Measurements from ENCODE around the gene SLCO2A1.
"Not testable (repeated sequence)": the region's sequence is repeated elsewhere in the genome, so short reads cannot be mapped to it uniquely, and the experiment has no call there.

SLCO2A1 gene

DNA sequence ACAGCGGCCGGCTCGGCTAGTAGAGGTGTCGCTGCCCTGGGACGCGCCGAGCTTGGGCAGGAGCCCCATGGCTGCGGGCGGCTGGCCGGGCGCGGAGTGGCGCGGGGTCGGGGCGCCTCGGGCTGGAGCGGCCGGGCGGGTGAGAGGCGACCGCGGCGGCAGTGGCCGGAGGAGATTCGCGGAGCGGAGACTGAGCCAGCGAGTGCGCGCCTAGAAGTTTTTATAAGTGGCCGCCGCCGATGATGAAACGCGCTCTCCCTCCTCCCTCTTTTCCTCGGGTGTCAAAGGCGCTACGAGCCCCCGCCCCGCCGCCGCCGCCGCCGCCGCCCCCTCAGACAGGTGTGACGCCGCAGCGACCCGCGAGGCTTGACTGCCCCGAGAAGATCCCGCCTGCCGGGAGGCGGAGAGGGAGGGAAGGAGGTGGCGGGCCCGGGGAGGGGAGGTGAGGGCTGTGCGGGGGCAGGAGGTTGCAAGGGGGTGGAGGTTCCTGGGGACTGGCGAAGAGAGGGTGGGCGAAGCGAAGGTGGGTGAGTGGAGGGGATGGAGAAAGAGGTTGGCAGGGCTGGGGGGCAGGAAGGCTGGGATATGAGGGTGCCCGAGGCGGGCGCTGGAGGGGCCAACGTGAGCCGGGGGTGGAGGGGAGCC is at the start of gene SLCO2A1:
Gene SLCO2A1, minus strand, starts transcription at position 192 of the 645 bp plus-strand sequence. Its CDS starts 123 bp downstream, at position 69.
- Mint-ChIP-seq H3K9me3 (no peaks in the 10 kb centered on the region), H3K4me1 (ENCODE audit: low read depth) (no peaks in the 10 kb centered on the region), H3K36me3 (ENCODE audit: low read depth) (no peaks in the 10 kb centered on the region), H3K4me3 (peak within 1 kb of the TSS; percentile 54), H3K27me3 (ENCODE audit: low read depth) (peaks cover 64% of the 10 kb centered on the region), H3K27ac (no peak within 1 kb of the TSS)

DNA sequence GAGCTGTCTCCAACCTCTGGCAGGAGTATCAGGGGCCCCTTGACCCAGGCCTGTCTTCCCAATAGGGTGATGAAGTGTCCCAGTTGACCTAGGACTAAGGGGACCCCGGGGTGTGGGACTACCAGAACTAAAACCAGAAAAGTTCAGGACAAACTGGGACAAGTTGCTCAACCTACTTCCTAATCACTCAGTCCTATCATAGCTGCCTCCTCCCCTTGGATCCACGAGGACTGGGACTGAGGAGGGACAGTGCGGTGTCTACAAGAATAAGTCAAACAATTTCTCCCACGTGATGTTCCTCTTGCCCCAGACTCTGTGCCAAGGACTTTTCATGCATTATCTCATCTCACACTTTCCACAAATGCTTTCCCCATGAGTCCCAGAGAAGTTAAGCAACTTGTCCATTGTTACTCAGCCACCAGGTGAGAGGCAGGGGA is 49.4 kb upstream of the SLCO2A1 start:
- H3K27ac Mint-ChIP-seq = no peak overlapping the region
- H3K9me3 Mint-ChIP-seq = no peaks in the 10 kb centered on the region
- H3K4me3 Mint-ChIP-seq = no peak overlapping the region
- H3K27me3 Mint-ChIP-seq (ENCODE audit: low read depth) = peaks cover 4% of the 10 kb centered on the region
- H3K36me3 Mint-ChIP-seq (ENCODE audit: low read depth) = no peaks in the 10 kb centered on the region
- H3K4me1 Mint-ChIP-seq (ENCODE audit: low read depth) = no peaks in the 10 kb centered on the region

DNA sequence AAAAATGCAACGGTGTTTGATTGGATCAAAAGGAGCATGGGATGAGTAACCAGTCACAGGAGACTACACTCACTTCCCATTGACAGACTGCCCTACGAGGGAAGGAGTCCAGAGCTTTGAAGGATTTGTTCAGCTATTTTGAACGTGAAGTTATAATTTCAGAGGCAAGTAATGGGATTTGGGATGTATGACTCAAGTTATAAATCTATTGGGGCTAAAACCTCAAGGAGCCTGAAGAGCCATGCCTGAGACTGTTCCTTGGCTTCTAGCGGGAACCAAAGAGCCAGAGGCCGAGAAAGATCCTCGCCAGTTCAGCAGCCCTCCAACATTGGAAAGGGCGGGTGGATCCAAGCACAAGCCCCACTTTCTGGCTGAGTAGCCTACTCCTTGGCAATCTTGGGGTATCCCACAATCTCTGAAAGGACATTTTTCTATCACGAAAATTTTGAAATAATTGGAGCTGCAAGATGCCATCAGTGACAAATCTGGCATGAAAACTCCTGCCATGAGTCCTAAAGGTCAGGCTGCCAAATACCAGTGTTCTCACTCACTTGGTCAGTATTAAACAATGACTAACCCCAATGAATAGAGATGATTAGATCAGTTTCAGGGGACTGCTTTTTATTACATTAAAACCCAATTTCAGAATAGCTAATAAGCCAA is 48.6 kb upstream of the SLCO2A1 start:
- no peak overlapping the region for H3K27ac Mint-ChIP-seq
- no peak overlapping the region for H3K4me3 Mint-ChIP-seq
- peaks cover 4% of the 10 kb centered on the region for H3K27me3 Mint-ChIP-seq (ENCODE audit: low read depth)
- no peaks in the 10 kb centered on the region for H3K36me3 Mint-ChIP-seq (ENCODE audit: low read depth)
- no peaks in the 10 kb centered on the region for H3K9me3 Mint-ChIP-seq
- H3K4me1 Mint-ChIP-seq (ENCODE audit: low read depth) = no peaks in the 10 kb centered on the region

DNA sequence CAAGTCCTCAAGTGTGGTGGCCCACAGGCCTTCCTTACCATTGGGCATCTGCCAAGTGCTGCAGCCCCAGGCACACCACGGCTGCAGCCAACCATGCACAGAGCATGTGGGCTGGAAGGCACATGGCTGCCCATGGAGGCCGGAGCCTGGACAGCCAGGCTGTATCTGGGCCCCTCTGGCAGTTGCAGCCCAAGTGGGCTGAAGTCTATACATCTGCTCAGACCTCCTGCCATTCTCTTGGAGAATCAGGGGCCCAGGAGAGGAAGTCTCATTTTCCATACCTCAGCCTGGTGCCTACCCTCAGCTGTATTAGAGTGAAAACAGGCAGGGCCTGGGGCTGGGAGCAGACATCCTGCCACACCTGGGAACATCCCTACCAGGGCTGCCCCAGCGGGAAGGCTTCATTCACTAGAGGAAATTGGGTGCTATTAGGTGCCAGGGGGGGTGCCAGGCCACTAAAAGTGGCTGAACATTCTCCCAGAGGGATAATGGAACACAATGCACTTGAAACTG is 48.0 kb upstream of the SLCO2A1 start:
- Mint-ChIP-seq H3K4me1 (ENCODE audit: low read depth) (no peaks in the 10 kb centered on the region), H3K27ac (no peak overlapping the region), H3K27me3 (ENCODE audit: low read depth) (peaks cover 4% of the 10 kb centered on the region), H3K4me3 (no peak overlapping the region), H3K36me3 (ENCODE audit: low read depth) (no peaks in the 10 kb centered on the region), H3K9me3 (no peaks in the 10 kb centered on the region)

DNA sequence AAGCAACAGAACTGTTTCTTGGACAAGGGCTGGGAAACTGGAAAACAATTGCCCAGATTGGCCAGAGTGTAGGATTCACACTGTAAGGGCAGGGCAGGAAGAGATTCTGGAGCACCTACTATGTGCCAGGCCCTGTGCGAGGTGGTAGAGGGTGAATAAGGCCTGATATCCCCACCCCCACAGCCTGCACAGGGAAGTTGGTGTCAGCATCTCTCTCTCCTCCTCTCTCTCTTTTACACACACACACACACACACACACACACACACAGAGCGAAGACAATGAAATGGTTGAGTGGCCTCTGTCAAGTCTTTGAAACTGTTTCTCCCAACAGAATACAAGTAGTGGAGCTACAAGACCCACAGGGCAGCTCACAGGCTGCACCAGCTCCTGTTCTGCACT is 47.1 kb upstream of the SLCO2A1 start:
- H3K27me3 Mint-ChIP-seq (ENCODE audit: low read depth) = peaks cover 4% of the 10 kb centered on the region
- no peaks in the 10 kb centered on the region for H3K9me3 Mint-ChIP-seq
- no peak overlapping the region for H3K4me3 Mint-ChIP-seq
- no peaks in the 10 kb centered on the region for H3K36me3 Mint-ChIP-seq (ENCODE audit: low read depth)
- H3K27ac Mint-ChIP-seq = no peak overlapping the region
- no peaks in the 10 kb centered on the region for H3K4me1 Mint-ChIP-seq (ENCODE audit: low read depth)

DNA sequence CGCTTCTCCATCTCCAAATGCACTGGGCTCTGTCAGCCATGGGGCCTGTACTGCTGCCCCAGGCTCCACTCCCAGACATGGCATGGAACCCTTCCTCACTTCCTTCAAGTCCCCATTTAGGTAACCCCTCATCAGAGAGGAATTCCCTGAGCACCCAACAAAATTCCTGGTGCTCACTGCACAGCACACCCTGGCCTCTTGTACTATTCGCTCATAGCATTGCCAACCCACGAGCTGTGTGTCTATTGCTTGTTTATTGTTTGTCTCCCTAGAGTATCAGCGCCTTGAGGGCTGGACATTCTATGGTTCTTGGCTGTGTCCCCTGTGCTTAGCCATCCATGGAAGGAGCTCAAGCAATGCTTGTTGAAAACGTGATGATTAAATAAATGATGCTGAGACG is 46.1 kb upstream of the SLCO2A1 start:
- Mint-ChIP-seq H3K27ac (no peak overlapping the region), H3K4me1 (ENCODE audit: low read depth) (no peaks in the 10 kb centered on the region), H3K36me3 (ENCODE audit: low read depth) (no peaks in the 10 kb centered on the region), H3K9me3 (no peaks in the 10 kb centered on the region), H3K27me3 (ENCODE audit: low read depth) (no peaks in the 10 kb centered on the region), H3K4me3 (no peak overlapping the region)

DNA sequence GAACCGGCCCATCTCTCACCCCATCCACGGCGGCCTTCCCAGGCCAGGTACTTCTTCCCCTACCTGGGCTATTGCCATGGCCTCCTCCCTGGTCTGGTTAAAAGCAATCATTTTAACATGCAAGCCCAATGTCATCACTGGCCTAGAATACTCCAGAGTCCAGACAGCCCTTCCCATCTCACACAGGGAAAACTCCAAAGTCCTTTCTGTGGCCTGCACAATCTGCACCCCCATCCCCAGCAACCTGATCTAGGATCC is 45.8 kb upstream of the SLCO2A1 start:
- Mint-ChIP-seq H3K36me3 (ENCODE audit: low read depth) (no peaks in the 10 kb centered on the region), H3K9me3 (no peaks in the 10 kb centered on the region), H3K27me3 (ENCODE audit: low read depth) (no peaks in the 10 kb centered on the region), H3K27ac (no peak overlapping the region), H3K4me3 (no peak overlapping the region), H3K4me1 (ENCODE audit: low read depth) (no peaks in the 10 kb centered on the region)

DNA sequence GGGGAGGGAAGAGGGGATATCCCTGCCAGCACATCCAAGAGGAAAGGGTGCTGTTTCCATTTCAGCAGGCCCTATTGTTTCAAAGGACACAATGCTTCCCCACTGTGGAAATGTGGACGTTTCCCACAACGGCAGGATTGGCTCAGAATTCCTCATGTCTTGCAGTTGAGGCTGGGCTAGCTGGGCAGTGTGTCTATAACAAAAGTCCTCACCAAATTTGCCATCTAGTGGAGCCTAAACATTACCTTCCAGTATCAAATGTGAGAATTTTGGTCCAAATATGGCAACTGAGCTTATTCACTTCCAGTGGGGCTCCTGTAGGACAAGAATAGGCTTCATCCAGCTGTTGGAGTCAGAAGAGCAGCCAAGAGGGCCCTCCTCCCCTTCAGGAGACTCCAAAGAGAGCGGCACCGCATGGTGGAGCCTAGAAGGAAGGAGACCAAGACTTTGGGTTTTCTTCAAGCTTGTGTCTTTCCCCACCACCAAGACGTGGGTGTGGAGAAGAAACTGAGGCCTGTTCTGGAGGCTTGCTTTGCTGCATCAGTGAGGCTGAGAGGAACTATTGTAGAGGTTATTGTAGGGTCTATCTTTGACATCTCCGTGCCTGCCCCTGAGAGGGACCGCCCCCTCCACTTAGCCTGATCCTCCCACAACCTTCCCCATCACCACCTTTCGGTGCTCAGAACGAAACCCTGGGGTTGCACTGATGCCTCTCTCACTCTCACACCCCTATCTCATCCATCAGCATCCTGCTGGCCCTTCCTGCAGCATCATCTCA is 45.3 kb upstream of the SLCO2A1 start:
- H3K4me1 Mint-ChIP-seq (ENCODE audit: low read depth) = no peaks in the 10 kb centered on the region
- no peaks in the 10 kb centered on the region for H3K9me3 Mint-ChIP-seq
- no peak overlapping the region for H3K27ac Mint-ChIP-seq
- no peak overlapping the region for H3K4me3 Mint-ChIP-seq
- no peaks in the 10 kb centered on the region for H3K36me3 Mint-ChIP-seq (ENCODE audit: low read depth)
- no peaks in the 10 kb centered on the region for H3K27me3 Mint-ChIP-seq (ENCODE audit: low read depth)

DNA sequence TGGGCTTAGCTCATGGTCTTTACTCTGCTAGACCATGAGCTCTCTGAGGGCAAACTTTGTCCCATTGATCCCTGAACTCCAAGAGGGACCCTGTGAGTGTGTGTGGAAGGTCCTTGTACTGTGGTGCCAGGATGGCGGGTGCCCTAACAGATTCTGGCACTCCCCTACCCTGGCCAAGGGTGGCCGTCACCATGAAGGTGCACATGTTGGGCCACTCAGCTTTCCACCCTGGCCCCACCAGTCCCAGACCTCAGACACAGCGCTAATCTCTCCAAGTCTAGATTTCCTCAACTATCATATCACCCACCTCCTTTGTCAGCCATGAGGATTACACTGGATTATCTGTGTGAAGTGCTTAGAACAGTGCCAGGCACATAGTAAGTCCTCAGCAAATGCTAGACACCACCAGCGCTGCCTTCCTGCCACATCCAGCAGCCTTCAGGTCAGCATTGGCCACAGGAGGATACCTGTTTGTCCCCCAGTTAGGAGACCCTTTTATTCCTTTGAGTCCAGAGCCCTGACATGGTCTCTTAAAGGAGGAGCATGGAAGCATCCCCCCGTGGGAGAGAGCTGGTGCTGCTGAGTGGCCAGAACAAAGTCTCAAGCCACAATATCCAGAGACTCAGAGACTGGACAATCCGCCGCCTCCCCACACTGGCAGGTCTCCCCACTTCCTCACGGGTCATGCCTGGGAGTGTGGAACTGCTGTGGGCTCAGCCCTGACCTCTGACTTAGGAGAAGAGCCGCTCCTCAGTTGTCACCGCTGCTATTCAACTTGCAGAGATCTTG is 44.5 kb upstream of the SLCO2A1 start:
- H3K36me3 Mint-ChIP-seq (ENCODE audit: low read depth) = no peaks in the 10 kb centered on the region

DNA sequence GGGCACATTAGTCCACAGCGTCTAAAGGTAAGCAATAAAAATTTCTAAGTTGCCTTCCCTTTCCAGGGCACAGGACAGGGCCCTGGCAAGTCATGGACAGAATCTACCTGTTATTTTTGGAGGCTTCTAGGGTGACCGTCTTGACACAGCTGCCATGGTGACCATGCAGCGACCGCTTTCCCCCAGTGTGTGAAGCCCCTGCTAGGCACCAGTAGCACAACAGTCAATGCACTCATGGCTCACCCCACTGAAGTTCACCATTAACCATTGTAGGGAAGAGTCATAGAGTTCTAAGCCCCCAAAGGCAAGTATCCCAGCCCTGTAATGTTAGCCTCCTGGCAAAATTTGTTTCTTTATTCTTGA is 43.8 kb upstream of the SLCO2A1 start:
- Mint-ChIP-seq H3K4me3 (no peak overlapping the region), H3K4me1 (ENCODE audit: low read depth) (no peaks in the 10 kb centered on the region), H3K27me3 (ENCODE audit: low read depth) (no peaks in the 10 kb centered on the region), H3K9me3 (no peaks in the 10 kb centered on the region), H3K27ac (no peak overlapping the region), H3K36me3 (ENCODE audit: low read depth) (no peaks in the 10 kb centered on the region)

More for the DNA sequence above, 44.5 kb upstream of the SLCO2A1 start:
- H3K4me3 Mint-ChIP-seq = no peak overlapping the region
- no peaks in the 10 kb centered on the region for H3K4me1 Mint-ChIP-seq (ENCODE audit: low read depth)
- H3K27me3 Mint-ChIP-seq (ENCODE audit: low read depth) = no peaks in the 10 kb centered on the region
- H3K9me3 Mint-ChIP-seq = no peaks in the 10 kb centered on the region
- H3K27ac Mint-ChIP-seq = no peak overlapping the region

DNA sequence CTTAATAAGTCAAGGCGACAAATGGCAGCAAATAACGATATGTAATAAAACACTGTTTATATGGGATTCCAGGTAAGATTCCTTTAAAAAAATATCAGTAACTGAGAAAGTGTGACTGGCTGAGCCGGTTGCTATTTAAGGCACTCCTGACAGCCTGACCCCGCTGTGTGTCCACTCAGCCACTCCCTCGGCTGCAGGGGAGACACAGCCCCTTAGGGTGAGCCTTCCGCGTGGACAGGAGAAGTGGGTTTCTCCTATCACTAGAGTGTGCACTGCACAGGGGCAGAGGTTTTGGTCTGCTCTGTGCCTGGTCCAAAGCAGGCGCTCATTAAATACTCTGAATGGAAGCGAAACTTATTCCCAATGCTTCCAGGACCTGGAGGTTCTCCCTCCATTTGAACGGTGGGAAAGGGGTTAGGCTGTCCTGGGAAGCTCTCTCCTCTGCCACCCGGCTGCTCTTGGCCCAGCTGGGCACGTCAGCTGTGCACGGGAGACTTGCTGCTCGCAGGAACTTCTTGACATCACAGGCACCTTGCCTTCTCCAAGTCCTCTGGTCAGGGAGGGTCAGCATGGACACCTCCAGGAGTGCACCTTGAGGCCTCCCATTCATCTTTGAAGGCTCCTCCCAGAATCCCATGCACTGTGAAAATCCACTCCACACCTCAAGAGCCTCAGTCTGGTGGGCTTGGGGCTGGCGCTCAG is 43.3 kb upstream of the SLCO2A1 start:
- Mint-ChIP-seq H3K9me3 (no peaks in the 10 kb centered on the region), H3K36me3 (ENCODE audit: low read depth) (no peaks in the 10 kb centered on the region), H3K4me3 (no peak overlapping the region), H3K27ac (no peak overlapping the region), H3K4me1 (ENCODE audit: low read depth) (no peaks in the 10 kb centered on the region), H3K27me3 (ENCODE audit: low read depth) (no peaks in the 10 kb centered on the region)

DNA sequence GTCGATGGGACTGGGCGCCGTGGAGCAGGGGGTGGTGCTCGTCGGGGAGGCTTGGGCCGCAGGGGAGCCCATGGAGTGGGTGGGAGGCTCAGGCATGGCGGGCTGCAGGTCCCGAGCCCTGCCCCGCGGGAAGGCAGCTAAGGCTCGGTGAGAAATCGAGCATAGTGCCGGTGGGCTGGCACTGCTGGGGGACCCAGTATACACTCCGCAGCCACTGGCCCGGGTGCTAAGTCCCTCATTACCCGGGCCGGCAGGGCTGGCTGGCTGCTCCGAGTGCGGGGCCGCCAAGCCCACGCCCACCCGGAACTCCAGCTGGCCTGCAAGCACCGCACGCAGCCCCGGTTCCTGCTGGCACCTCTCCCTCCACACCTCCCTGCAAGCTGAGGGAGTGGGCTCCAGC is 40.6 kb upstream of the SLCO2A1 start:
- H3K9me3 Mint-ChIP-seq; H3K4me1 Mint-ChIP-seq (ENCODE audit: low read depth); H3K4me3 Mint-ChIP-seq; H3K36me3 Mint-ChIP-seq (ENCODE audit: low read depth); H3K27me3 Mint-ChIP-seq (ENCODE audit: low read depth); H3K27ac Mint-ChIP-seq: not testable (repeated sequence)

DNA sequence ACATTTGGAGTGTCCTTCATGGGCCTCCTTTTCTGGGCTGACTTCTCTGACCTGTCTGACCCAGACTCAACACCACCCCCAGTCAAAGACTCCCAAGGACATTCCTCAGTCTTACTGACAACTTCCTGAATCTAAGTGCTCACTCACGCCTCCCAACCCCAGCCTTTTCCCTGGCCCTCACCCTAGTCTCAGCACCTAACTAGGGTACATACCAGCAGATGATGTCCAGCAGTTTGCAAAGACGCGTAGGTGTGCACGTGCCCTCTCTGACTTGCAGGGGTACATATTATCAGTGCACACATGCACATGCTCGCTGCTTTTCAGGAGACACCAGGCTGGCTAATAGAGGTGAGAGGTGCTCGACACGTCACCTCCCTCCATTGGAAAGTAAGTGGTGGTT is 38.7 kb upstream of the SLCO2A1 start:
- no peak overlapping the region for H3K27ac Mint-ChIP-seq
- H3K27me3 Mint-ChIP-seq (ENCODE audit: low read depth) = no peaks in the 10 kb centered on the region
- no peaks in the 10 kb centered on the region for H3K36me3 Mint-ChIP-seq (ENCODE audit: low read depth)
- no peaks in the 10 kb centered on the region for H3K9me3 Mint-ChIP-seq
- no peaks in the 10 kb centered on the region for H3K4me1 Mint-ChIP-seq (ENCODE audit: low read depth)
- H3K4me3 Mint-ChIP-seq = no peak overlapping the region

DNA sequence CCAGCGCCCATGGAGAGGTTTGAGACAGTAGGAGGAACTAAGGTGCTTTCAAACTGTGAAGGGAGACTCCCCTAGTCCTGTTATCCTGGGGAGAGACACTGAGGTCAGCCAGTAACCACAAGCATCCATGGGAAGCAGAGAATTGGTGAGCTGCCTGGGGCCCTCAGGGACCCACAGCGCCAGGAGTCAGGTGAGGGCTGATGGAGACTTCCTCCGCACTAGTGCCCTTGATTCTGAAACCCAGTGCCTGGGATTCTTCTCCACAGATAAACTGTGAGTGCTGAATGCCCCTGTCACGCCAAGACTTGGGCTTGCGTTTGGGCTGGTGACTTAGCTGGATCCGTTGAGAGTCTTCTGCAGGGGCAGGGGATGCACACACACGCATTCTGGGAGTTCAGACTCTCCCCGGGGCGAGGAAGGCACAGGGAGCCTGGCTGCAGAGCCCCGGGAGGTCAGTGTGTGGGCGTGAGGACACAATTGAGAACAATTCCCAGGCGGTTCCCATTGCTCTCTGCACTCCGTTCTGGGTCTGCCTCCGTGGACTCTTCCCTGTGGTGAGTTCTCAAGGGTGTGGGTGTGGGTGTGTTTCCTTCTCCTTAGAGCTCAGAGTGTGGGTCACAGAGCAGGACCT is 37.9 kb upstream of the SLCO2A1 start:
- Mint-ChIP-seq H3K4me1 (ENCODE audit: low read depth) (no peaks in the 10 kb centered on the region), H3K4me3 (no peak overlapping the region), H3K27me3 (ENCODE audit: low read depth) (no peaks in the 10 kb centered on the region), H3K27ac (no peak overlapping the region), H3K36me3 (ENCODE audit: low read depth) (no peaks in the 10 kb centered on the region), H3K9me3 (no peaks in the 10 kb centered on the region)
